ENCODE measurements around the gene CLRN3.

GRCh38 chr10:127916826-127917225, 24.1 kb upstream of the CLRN3 start:
- TF ChIP-seq RAD21 (IDR thresholded peaks at IDR 0.05 in 1 of 2, conservative IDR thresholded peaks at IDR 0.05 in 1 of 2; ENCODE audit: low read depth in 2 of 2, low read length in 2 of 2), result no peak; a peak in 1 of 4 replicates
- TF ChIP-seq, protein P1, sequence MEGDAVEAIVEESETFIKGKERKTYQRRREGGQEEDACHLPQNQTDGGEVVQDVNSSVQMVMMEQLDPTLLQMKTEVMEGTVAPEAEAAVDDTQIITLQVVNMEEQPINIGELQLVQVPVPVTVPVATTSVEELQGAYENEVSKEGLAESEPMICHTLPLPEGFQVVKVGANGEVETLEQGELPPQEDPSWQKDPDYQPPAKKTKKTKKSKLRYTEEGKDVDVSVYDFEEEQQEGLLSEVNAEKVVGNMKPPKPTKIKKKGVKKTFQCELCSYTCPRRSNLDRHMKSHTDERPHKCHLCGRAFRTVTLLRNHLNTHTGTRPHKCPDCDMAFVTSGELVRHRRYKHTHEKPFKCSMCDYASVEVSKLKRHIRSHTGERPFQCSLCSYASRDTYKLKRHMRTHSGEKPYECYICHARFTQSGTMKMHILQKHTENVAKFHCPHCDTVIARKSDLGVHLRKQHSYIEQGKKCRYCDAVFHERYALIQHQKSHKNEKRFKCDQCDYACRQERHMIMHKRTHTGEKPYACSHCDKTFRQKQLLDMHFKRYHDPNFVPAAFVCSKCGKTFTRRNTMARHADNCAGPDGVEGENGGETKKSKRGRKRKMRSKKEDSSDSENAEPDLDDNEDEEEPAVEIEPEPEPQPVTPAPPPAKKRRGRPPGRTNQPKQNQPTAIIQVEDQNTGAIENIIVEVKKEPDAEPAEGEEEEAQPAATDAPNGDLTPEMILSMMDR (IDR thresholded peaks at IDR 0.05; ENCODE audit: control extremely low read depth in 1 of 3, insufficient read depth in 1 of 3, low read depth in 1 of 3, low read length in 3 of 3), result peak; percentile 16 to 29 (median 24); a peak in 2 of 4 replicates
- TF ChIP-seq SRF (IDR thresholded peaks at IDR 0.05; ENCODE audit: low read depth, low read length), result no peak
- no peak for TF ChIP-seq JUN (IDR thresholded peaks at IDR 0.05; ENCODE audit: low read depth, low read length)

Measured in H1 (cell line).